ENCODE measurements around the gene MAML2. TPM values are rescaled to one million over a fixed set of nuclear protein-coding genes. Genes with fewer than 3 reads are reported as not detected.

The MAML2 gene
- total and polyA plus RNA-seq, 4 donors: 3.8 to 41.8 (median 13.7) TPM

DNA sequence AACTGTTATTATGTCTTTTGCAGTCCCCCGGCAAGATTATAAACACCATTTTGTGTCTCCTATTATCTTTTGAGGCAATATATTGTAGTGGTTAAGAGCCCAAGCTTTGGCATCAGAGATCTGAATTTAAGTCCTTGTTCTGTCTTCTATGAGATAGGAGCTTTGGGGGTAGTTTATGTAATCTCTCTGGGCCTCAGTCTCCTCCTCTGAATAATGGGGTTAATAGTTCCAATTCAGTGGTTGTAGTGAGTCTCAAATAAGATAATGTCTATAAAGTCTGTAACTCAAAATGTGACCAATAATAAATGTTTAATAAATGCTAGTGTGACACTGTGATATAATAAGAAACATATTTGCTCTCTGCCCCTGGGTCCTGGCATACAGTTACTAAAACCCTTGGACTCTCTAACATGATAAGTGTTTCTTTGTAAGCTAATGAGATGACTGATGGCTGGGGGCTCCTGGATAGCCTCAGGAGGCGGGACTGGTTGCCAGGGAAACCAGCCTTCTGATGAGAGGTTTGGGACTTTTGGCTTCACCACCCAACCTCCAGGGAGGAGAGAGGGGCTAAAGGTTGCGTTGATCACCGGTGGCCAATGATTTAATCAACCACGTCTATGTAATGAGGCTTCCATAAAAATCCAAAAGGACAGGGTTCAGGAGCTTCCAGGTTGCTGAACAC, 235.7 kb downstream of the MAML2 start:
- Histone ChIP-seq H3K27ac (ENCODE audit: low read depth in 1 of 2, low read length in 1 of 2) (no peak overlapping the region), H3K27me3 (ENCODE audit: control insufficient read depth in 3 of 3, insufficient read depth in 3 of 3, low read length in 2 of 3) (no peaks in the 10 kb centered on the region), H3K9ac (ENCODE audit: insufficient read depth in 1 of 2, low read length in 2 of 2) (no peak overlapping the region), H3K4me1 (ENCODE audit: control insufficient read depth in 5 of 5, insufficient read depth in 5 of 5, low read length in 5 of 5) (peaks cover 4 to 19% (median 16%) of the 10 kb centered on the region in 5 donors), H3K4me3 (no peak overlapping the region), H3K36me3 (ENCODE audit: control insufficient read depth in 4 of 4, insufficient read depth in 4 of 4, low read length in 4 of 4) (no peaks in the 10 kb centered on the region), H3K9me3 (ENCODE audit: control insufficient read depth in 4 of 4, insufficient read depth in 3 of 4, low read length in 3 of 4) (no peaks in the 10 kb centered on the region)
- TF ChIP-seq, protein P1, sequence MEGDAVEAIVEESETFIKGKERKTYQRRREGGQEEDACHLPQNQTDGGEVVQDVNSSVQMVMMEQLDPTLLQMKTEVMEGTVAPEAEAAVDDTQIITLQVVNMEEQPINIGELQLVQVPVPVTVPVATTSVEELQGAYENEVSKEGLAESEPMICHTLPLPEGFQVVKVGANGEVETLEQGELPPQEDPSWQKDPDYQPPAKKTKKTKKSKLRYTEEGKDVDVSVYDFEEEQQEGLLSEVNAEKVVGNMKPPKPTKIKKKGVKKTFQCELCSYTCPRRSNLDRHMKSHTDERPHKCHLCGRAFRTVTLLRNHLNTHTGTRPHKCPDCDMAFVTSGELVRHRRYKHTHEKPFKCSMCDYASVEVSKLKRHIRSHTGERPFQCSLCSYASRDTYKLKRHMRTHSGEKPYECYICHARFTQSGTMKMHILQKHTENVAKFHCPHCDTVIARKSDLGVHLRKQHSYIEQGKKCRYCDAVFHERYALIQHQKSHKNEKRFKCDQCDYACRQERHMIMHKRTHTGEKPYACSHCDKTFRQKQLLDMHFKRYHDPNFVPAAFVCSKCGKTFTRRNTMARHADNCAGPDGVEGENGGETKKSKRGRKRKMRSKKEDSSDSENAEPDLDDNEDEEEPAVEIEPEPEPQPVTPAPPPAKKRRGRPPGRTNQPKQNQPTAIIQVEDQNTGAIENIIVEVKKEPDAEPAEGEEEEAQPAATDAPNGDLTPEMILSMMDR (IDR thresholded peaks at IDR 0.05; ENCODE audit: control extremely low read depth, extremely low read depth): no peak
- 95 to 96% methylated on average over 5 of the region's 5 CpGs for WGBS, 2 donors
- ATAC-seq (ENCODE audit: insufficient read depth, low FRiP score): no peak
- no peak for DNase-seq

DNA sequence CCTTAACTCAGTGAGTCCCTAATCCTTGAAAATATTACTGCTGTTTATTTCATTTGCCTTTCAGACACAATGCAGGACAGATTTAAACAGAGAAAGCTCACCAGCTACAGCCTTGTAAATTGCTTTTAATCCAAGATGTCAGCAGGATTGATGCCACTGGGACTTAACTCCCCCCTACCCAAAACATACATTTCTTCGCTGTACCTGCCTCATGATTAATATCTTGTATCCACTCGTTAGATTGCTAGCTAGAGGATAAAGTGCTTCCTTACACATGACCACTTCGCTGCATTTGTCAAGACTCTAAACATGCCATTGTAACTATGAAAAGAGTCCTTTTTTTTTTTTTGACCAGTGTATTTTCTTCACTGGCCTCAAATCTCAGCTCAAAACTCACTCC, 236.3 kb downstream of the MAML2 start:
- Histone ChIP-seq H3K36me3 (ENCODE audit: control insufficient read depth in 4 of 4, insufficient read depth in 4 of 4, low read length in 4 of 4) (no peaks in the 10 kb centered on the region), H3K27ac (ENCODE audit: low read depth in 1 of 2, low read length in 1 of 2) (no peak overlapping the region), H3K27me3 (ENCODE audit: control insufficient read depth in 3 of 3, insufficient read depth in 3 of 3, low read length in 2 of 3) (no peaks in the 10 kb centered on the region), H3K4me3 (no peak overlapping the region), H3K9ac (ENCODE audit: insufficient read depth in 1 of 2, low read length in 2 of 2) (no peak overlapping the region), H3K9me3 (ENCODE audit: control insufficient read depth in 4 of 4, insufficient read depth in 3 of 4, low read length in 3 of 4) (no peaks in the 10 kb centered on the region), H3K4me1 (ENCODE audit: control insufficient read depth in 5 of 5, insufficient read depth in 5 of 5, low read length in 5 of 5) (peaks cover 3 to 14% (median 12%) of the 10 kb centered on the region in 5 donors)
- no peak for DNase-seq
- 73 to 85% methylated on average over 3 of the region's 3 CpGs for WGBS, 2 donors
- no peak for ATAC-seq (ENCODE audit: insufficient read depth, low FRiP score)
- TF ChIP-seq, protein P1 (IDR thresholded peaks at IDR 0.05; ENCODE audit: control extremely low read depth, extremely low read depth): no peak

DNA sequence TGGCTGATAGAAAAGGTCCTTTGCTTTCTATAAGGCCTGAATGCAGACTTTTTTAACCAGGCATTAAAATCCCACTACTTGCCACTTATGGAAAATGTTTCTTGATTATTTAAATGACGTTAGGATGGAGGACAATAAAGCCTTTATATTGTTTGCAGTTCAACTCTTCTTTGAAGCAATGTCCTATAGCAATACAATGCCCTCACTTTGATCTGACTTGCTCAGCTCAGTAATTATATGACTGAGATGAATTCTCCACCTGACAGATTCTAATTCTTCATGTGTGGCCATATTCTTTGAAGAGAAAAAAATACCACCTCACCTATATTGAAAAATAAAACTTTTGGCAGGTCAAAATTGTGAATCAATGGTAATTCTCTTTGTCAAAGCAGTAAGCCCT, 237.1 kb downstream of the MAML2 start:
- TF ChIP-seq, protein P1 (IDR thresholded peaks at IDR 0.05; ENCODE audit: control extremely low read depth, extremely low read depth): no peak
- H3K27ac ChIP-seq (ENCODE audit: low read depth in 1 of 2, low read length in 1 of 2): no peak overlapping the region
- ATAC-seq (ENCODE audit: insufficient read depth, low FRiP score) (no peak), DNase-seq (no peak)
- WGBS, 2 donors: 78 to 85% methylated on average over 1 of the region's 1 CpG
- H3K4me1 ChIP-seq (ENCODE audit: control insufficient read depth in 5 of 5, insufficient read depth in 5 of 5, low read length in 5 of 5): peaks cover 2 to 14% (median 12%) of the 10 kb centered on the region in 5 donors
- H3K9ac ChIP-seq (ENCODE audit: insufficient read depth in 1 of 2, low read length in 2 of 2): no peak overlapping the region
- H3K27me3 ChIP-seq (ENCODE audit: control insufficient read depth in 3 of 3, insufficient read depth in 3 of 3, low read length in 2 of 3): no peaks in the 10 kb centered on the region
- no peaks in the 10 kb centered on the region for H3K36me3 ChIP-seq (ENCODE audit: control insufficient read depth in 4 of 4, insufficient read depth in 4 of 4, low read length in 4 of 4)
- H3K4me3 ChIP-seq: no peak overlapping the region
- no peaks in the 10 kb centered on the region for H3K9me3 ChIP-seq (ENCODE audit: control insufficient read depth in 4 of 4, insufficient read depth in 3 of 4, low read length in 3 of 4)
